HG03460 (cell line): ENCODE data around the gene PPP1R14C.
"Not testable (repeated sequence)": the region's sequence is repeated elsewhere in the genome, so short reads cannot be mapped to it uniquely, and the experiment has no call there.

Experiments
- ATAC-seq: cut with Tn5 transposase; IDR thresholded peaks from one replicate; pipeline ENCODE4 v1.9.1; 2021; ENCODE audit not compliant: unreplicated experiment

The PPP1R14C gene

DNA sequence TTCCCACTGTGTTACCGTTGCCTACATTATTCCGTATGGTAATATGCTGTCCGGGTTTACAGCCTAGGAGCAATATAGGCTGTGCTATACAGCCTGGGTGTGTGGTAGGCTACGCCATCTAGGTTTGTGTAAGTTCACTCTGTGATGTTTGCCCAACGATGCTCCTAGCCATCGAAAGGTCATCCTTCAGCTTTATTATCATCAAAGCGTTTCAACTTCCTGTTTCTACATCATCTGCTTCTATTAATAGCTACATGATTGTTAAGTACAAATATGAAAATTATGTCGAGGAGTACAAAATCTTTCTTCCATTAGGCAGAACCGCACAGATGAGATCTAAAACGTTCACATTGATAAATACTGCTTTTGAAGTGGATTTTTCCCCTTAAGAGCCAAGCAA lies 69.9 kb downstream of the PPP1R14C start:
- ATAC-seq: no peak

GRCh38 chr6:150213301-150213700 lies 70.5 kb downstream of the PPP1R14C start:
- no peak for ATAC-seq

GRCh38 chr6:150214310-150214709 lies 71.5 kb downstream of the PPP1R14C start:
- ATAC-seq: no peak

GRCh38 chr6:150220634-150221551 lies 78.0 kb downstream of the PPP1R14C start:
- no peak for ATAC-seq

- no peak for ATAC-seq
Measured at GRCh38 chr6:150224820-150225219, 82.0 kb downstream of the PPP1R14C start.

- ATAC-seq: no peak
Measured at GRCh38 chr6:150227281-150227680, 84.4 kb downstream of the PPP1R14C start.

- no peak for ATAC-seq
Measured at GRCh38 chr6:150228072-150228733, 85.4 kb downstream of the PPP1R14C start.

DNA sequence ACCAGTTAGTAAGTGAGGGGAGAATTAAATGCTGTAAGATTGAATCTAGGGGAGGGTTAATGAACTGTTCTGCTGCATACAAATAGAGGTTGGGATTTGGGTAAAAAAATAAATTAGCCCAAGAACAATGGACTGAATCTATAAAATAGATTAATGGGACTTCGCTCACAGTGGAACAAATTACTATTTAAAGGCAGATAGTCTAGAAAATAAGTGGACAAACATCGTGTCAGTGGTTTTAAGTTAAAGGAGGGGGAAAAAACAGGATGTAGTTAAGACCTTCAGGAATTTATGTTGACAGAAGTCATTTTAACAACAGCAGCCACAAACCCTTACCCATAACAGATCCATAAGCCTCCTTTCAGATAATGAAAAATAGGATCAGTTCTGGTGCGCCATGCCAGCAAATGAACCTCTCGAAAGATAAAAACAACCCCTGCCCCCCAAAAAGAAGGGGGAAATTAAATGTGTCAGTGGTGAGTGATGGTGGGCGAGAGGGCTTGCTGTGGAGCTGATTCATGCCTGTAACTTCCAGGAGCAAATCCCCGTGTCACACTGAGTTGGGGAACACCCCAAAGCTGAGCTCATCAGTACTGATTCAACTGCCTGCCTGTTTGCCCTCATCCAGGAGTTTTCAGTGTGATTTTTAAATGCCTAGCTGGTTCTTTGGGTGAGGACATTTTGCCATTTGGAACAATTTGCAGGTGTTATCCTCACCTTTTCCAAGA lies 86.8 kb downstream of the PPP1R14C start:
- no peak for ATAC-seq

GRCh38 chr6:150230164-150230561 lies 87.3 kb downstream of the PPP1R14C start:
- ATAC-seq: no peak

DNA sequence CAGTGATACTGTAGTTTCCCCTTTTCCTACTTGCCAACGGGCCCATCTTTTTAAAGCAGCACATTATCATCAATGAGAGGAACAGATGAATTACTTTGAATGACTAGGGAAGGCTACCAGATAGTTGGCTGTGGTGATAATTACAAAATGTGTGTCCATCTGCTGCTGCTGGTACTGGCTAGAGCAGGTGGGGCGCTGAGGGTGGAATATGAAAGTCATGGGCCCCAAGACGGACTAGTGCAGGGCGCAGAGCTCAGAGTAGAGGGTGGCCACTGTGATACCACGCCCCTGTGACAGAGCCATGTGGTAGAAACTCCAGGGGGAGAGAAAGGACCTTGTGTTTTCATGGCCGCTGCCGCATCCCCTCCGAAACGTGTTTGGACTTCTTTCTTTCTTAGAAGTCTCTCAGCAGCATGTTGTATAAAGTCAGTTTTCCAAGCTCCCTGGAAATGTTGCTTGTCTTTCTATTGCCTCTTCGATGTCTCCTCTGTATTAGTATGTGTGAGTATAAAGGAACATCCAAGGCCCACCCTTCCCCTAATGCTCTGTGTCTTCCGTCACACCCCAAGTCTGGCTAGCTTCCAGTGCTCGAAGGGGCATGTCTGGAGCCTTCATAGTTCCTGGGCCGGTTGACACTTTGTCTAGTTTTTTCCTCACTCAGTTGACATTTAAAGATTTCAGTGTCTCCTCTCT lies 88.1 kb downstream of the PPP1R14C start:
- no peak for ATAC-seq

DNA sequence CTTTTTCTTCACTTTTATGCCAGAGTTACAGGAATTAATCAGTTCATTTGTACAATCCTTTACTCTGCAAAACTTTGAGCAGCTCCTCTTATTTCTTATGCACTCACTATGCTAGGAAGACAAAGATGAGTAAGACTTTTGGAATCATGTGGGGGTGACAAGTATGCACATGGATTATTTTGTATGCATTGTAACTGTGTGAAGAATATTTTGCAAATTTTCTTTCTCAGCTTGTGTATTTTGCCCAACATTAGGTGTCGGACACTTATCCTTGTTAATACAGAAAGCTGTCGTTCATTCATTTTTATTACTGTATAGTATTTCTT lies 88.6 kb downstream of the PPP1R14C start:
- ATAC-seq: no peak

DNA sequence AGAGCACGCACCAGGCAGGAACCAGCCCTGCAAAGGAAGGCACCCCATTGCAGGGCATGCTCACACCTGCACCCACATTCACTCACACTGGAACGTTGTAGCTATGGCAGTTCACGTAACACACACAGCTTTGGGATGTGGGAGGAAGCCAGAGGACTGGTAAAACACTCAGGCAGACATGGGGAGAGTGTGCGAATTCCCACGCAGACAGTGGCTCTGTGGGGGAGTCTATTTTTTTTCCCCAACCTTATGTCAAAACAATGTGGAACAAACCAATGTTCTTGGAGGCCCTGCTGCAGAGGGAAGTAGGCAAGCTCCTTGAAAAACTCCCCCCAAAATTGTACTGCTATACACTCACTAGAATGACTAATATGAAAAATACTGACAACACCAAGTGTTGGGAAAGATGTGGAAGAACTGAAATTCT lies 91.0 kb downstream of the PPP1R14C start:
- no peak for ATAC-seq

- no peak for ATAC-seq
Measured at GRCh38 chr6:150235218-150235617, 92.4 kb downstream of the PPP1R14C start.

DNA sequence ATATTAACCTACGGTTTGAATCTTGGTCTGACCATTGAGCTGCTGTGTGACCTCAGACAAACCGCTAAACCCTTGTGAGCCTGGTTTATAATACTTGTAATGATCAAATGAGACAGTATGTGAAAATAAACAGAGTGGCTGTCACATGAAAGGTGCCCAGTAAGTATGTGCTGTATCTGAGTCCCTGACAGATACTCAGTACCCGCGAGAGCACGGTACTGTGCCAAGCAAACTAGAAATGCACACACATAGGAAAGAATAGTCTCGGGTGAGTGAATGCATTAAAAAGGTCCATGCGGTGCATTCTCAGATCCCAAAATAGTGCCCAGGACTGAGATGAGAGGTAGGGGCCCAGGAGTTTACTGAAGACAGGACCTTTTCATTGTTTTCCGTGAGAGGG lies 93.3 kb downstream of the PPP1R14C start:
- no peak for ATAC-seq

DNA sequence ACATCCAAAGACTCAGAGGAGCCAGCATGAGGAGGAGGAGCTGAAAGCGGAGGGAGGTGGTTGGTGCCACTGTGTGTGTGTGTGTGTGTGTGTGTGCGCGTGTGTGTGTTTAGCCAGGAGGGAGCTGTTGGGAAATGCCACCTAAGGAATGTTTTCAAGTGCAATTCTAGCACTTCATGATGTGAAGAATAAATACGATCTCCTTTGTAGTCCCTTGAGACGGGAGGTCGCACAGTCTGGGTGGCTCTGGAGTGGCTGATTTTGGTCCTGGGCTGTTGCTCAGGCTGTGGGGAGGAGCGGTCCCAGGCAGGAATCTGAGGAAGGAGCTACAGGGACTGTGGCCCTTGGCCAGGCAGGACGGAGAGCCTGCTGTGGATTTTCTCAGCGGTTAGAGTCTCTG lies 93.7 kb downstream of the PPP1R14C start:
- no peak for ATAC-seq

GRCh38 chr6:150237626-150238025 lies 94.8 kb downstream of the PPP1R14C start:
- no peak for ATAC-seq

- ATAC-seq: no peak
Measured at GRCh38 chr6:150238336-150238741, 95.5 kb downstream of the PPP1R14C start.

DNA sequence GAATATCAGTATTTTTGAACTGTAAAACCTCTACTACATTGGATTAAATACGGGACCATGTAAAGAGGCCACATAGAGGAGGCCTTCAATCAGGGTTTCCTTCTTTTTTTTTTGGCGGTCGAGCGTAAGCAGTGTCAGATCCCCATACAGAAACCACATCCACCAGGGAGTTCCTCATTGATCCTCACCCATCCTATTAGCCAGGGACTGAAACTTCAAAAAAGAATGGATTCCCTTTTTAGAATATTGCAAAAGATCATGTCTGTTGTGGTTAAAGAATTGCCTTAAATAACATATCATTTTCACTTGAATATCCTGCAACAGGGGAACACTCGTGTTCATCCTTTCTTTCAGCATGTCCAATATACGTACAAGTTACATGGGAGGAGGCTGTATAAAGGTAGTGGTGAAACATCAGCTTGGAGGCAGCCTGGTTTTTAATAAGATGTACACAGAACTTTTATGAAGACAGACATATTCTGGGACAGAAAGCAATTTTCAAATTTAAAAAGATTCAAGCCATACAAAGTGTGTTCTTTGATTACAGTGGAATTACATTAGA lies 96.1 kb downstream of the PPP1R14C start:
- no peak for ATAC-seq

DNA sequence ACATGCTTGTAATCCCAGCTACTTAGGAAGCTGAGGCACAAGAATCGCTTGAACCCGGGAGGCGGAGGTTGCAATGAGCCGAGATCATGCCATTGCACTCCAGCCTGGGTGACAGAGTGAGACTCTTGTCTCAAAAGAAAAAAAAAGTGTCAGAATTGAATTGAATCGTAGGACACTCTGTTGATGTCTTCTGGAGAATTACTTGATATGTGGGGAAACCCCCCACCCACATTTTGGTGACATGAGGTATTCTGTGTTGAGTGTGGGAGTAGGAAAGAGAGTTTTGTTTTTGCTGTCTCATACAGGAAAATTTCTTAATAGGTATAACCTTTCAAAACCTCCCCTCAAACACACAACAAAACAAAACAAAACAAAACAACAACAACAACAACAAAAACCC lies 98.9 kb downstream of the PPP1R14C start:
- not testable (repeated sequence) for ATAC-seq

- ATAC-seq: no peak
Measured at GRCh38 chr6:150243620-150244314, 100.9 kb downstream of the PPP1R14C start.
